ENCODE results near the gene CTNS. TPM values are rescaled to one million over a fixed set of nuclear protein-coding genes. Genes with fewer than 3 reads are reported as not detected.
A peak's percentile ranks its signal among the peaks of the same experiment; 100 is the strongest.

Gene CTNS
- total RNA-seq, 4 donors from 2014 or later, result 1.2 to 25.7 (median 18.8) TPM

GRCh38 chr17:3657588-3657869 lies 21.0 kb downstream of the CTNS start:
- H3K27me3 ChIP-seq, result no peaks in the 10 kb centered on the region
- in situ Hi-C loops (cut with MboI; ENCODE audit: low pct_ligation_motif_present in 1 of 4, low pct_unique_long_range_greater_than_20kb in 1 of 4, low sequenced_read_pairs in 3 of 4), result no loop called here
- no peak for DNase-seq
- WGBS, 2 donors (ENCODE audit: low coverage in 1 of 2), result 93 to 94% methylated on average over 3 to 7 of the region's 7 CpGs
- TF ChIP-seq, protein P1, sequence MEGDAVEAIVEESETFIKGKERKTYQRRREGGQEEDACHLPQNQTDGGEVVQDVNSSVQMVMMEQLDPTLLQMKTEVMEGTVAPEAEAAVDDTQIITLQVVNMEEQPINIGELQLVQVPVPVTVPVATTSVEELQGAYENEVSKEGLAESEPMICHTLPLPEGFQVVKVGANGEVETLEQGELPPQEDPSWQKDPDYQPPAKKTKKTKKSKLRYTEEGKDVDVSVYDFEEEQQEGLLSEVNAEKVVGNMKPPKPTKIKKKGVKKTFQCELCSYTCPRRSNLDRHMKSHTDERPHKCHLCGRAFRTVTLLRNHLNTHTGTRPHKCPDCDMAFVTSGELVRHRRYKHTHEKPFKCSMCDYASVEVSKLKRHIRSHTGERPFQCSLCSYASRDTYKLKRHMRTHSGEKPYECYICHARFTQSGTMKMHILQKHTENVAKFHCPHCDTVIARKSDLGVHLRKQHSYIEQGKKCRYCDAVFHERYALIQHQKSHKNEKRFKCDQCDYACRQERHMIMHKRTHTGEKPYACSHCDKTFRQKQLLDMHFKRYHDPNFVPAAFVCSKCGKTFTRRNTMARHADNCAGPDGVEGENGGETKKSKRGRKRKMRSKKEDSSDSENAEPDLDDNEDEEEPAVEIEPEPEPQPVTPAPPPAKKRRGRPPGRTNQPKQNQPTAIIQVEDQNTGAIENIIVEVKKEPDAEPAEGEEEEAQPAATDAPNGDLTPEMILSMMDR (IDR thresholded peaks at IDR 0.05), result no peak
- TF ChIP-seq EP300 (IDR thresholded peaks at IDR 0.05; ENCODE audit: low read depth) (no peak), POLR2AphosphoS5 (IDR thresholded peaks at IDR 0.05) (no peak), POLR2A (IDR thresholded peaks at IDR 0.05) (no peak)
- H3K36me3 ChIP-seq, result no peaks in the 10 kb centered on the region
- peaks cover 3 to 22% (median 15%) of the 10 kb centered on the region in 4 donors for H3K4me1 ChIP-seq
- no peak overlapping the region for H3K27ac ChIP-seq
- intact Hi-C loops (cut with DNase I; ENCODE audit: low total_unique reads), result no loop called here
- no peaks in the 10 kb centered on the region for H3K9me3 ChIP-seq
- no peak overlapping the region for H3K4me3 ChIP-seq

DNA sequence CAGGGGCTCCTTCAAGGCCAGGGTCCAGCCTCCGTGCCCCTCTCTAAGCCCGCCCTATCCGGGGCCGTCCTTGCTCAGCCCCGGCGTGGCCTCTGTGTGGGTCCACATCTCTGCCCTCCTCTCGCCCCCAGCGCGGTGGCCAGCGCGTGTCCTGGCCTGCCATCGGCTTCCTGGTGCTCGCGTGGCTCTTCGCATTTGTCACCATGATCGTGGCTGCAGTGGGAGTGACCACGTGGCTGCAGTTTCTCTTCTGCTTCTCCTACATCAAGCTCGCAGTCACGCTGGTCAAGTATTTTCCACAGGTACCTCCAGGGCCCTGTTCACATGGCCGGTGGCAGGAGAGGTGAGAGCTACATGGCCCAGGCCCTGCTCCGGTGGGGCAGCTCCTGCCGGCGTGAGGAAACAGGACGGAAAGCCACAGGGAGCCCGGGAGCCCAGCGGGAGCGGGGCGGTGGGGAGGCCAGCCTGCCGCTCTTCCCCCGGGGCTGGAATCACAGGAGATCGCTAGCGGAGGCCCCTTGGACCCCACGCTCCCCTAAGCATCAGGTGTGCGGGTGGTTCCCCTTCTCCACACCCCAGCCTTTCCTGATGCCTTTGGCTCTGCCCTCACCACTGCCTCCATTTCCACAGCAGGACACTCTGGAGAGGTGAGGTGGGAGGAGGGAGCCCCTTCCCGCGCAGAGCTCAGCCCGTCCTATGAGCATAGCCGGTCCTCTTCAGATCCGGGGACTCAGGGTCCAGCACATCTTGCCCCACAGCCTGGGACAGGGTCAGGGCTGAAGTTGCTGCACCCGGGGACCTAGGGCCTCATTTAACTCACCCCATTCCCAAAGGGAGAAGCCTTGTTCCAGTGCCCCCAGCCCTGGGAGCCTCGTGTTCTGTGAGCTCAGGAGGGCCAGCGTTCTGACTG lies 21.6 kb downstream of the CTNS start:
- in situ Hi-C loops (cut with MboI; ENCODE audit: low pct_ligation_motif_present in 1 of 4, low pct_unique_long_range_greater_than_20kb in 1 of 4, low sequenced_read_pairs in 3 of 4), result no loop called here
- Histone ChIP-seq H3K36me3 (peaks cover 0 to 2% (median 0%) of the 10 kb centered on the region in 4 donors), H3K27me3 (no peaks in the 10 kb centered on the region), H3K27ac (peak overlapping the region in 3 of 4 donors; percentile 74 to 77 (median 75)), H3K4me1 (peaks cover 3 to 22% (median 15%) of the 10 kb centered on the region in 4 donors), H3K4me3 (no peak overlapping the region), H3K9me3 (no peaks in the 10 kb centered on the region)
- peak; percentile 7 for TF ChIP-seq POLR2A (IDR thresholded peaks at IDR 0.05)
- TF ChIP-seq, protein P1 (IDR thresholded peaks at IDR 0.05), result no peak
- intact Hi-C loops (cut with DNase I; ENCODE audit: low total_unique reads), result no loop called here
- no peak for DNase-seq
- WGBS, 2 donors (ENCODE audit: low coverage in 1 of 2), result 53 to 91% methylated on average over 3 to 42 of the region's 42 CpGs

- no peak for TF ChIP-seq POLR2A (IDR thresholded peaks at IDR 0.05)
- no peak for TF ChIP-seq POLR2AphosphoS5 (IDR thresholded peaks at IDR 0.05)
- TF ChIP-seq EP300 (IDR thresholded peaks at IDR 0.05; ENCODE audit: low read depth), result no peak
- TF ChIP-seq, protein P1 (IDR thresholded peaks at IDR 0.05), result no peak
- H3K27ac ChIP-seq, result peak overlapping the region; percentile 59 to 77 (median 74)
- intact Hi-C loops (cut with DNase I; ENCODE audit: low total_unique reads) (no loop called here), in situ Hi-C loops (cut with MboI; ENCODE audit: low pct_ligation_motif_present in 1 of 4, low pct_unique_long_range_greater_than_20kb in 1 of 4, low sequenced_read_pairs in 3 of 4) (no loop called here)
- WGBS, 2 donors (ENCODE audit: low coverage in 1 of 2), result 76 to 78% methylated on average over 5 to 17 of the region's 22 CpGs
- peaks cover 3 to 22% (median 15%) of the 10 kb centered on the region in 4 donors for H3K4me1 ChIP-seq
- DNase-seq, result no peak
- H3K9me3 ChIP-seq, result no peaks in the 10 kb centered on the region
- H3K27me3 ChIP-seq, result no peaks in the 10 kb centered on the region
- peaks cover 0 to 8% (median 0%) of the 10 kb centered on the region in 4 donors for H3K36me3 ChIP-seq
- H3K4me3 ChIP-seq, result no peak overlapping the region
These were observed 22.4 kb downstream of the CTNS start for GRCh38 chr17:3658784-3659449.

DNA sequence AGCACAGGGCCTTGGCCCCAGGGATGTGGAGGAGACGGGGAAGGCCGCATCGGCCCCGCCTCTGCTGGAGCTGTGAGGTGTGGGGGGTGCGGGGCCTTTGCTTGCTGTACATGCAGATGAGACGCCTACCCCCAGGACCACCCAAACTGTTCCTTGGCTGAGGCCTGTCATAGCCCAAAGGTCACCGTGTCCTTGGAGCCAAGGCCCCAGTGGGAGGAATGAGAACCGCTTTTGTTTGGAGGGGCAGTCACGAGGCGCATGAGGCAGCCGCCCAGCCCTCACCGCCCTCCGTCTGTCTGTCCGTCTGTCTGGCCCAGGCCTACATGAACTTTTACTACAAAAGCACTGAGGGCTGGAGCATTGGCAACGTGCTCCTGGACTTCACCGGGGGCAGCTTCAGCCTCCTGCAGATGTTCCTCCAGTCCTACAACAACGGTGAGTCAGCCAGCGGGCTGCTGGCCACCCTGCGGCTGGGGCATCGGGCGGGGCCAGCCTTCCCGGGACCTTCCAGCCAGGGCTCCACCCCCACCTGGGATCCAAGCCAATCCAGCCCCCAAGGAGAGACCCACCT lies 23.1 kb downstream of the CTNS start:
- in situ Hi-C loops (cut with MboI; ENCODE audit: low pct_ligation_motif_present in 1 of 4, low pct_unique_long_range_greater_than_20kb in 1 of 4, low sequenced_read_pairs in 3 of 4), result no loop called here
- 74% methylated on average over 18 of the region's 22 CpGs; no CpG with 5 or more reads in 1 of the 2 donors for WGBS, 2 donors (ENCODE audit: low coverage in 1 of 2)
- Histone ChIP-seq H3K4me3 (no peak overlapping the region), H3K4me1 (peaks cover 3 to 22% (median 15%) of the 10 kb centered on the region in 4 donors), H3K27me3 (no peaks in the 10 kb centered on the region), H3K27ac (peak overlapping the region; percentile 59 to 77 (median 74)), H3K36me3 (peaks cover 0 to 15% (median under 1%) of the 10 kb centered on the region in 4 donors), H3K9me3 (no peaks in the 10 kb centered on the region)
- intact Hi-C loops (cut with DNase I; ENCODE audit: low total_unique reads), result no loop called here
- TF ChIP-seq, protein P1 (IDR thresholded peaks at IDR 0.05), result peak in 3 of 5 experiments; percentile 5 to 46 (median 29)
- TF ChIP-seq EP300 (IDR thresholded peaks at IDR 0.05; ENCODE audit: low read depth) (no peak), POLR2AphosphoS5 (IDR thresholded peaks at IDR 0.05) (peak; percentile 4 to 59 (median 5)), POLR2A (IDR thresholded peaks at IDR 0.05) (peak; percentile 27)
- peak; percentile 43 for DNase-seq

Data from transverse colon (tissue), 4 donors.